Embryonic facial prominence (tissue), 1 donor: Measurements from ENCODE around the gene RNGTT.
A peak's percentile ranks its signal among the peaks of the same experiment; 100 is the strongest.
"Not testable (repeated sequence)": the region's sequence is repeated elsewhere in the genome, so short reads cannot be mapped to it uniquely, and the experiment has no call there.

ENCODE experiments used
- DNase-seq: peaks from one replicate; pipeline ENCODE4 v3.0.0-alpha.2; 2016; ENCODE audit errors: extremely low spot score

RNGTT gene

DNA sequence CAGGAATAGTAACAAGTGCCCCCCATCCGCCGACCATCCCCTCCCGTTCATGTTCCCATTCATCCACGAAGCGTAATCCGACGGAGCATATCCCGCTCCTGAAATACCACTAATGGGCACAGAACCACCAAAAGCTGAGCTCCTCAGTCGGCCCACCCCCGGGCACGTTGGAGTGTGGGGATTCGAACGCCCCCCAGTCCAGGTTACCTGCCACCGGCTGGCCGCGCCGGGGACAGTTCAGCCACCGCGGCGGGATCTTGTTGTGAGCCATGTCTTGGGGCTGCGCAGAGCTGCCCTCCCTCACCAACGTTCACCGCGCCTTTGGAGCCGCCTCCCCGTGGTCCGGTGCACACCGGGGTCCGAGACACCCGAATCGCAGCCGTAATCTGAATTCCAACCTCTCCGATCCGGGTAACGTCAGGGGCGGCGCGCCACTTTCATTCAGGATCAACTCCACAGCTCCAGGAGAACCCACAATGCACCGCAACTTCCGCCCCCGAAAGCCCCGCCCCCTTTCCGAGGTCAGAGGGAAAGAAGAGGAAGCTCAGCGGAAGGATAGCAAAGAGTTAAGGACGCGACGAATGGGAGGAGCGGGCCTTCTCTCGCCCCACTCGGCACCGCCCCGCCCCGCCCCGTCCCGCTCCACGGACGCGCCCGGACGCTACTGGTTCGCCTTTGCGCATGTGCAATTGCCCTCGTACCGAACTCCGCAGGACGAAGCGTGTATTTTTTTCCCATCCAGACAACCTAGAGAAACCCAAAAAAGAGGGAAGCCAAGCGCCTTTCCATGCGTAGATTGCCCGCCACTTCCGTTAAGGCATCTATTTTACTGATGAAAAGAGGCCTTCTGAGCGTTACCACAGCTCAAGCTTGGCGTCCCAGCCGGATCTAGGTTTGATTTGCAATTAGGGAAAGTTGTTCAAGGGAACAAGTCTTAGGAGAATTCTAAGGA is at the start of gene RNGTT:
Gene RNGTT (minus strand): TSS at position 480 of the 952 bp plus-strand sequence. CDS start 209 bp downstream, at position 271.
- peak; percentile 99 for DNase-seq

DNA sequence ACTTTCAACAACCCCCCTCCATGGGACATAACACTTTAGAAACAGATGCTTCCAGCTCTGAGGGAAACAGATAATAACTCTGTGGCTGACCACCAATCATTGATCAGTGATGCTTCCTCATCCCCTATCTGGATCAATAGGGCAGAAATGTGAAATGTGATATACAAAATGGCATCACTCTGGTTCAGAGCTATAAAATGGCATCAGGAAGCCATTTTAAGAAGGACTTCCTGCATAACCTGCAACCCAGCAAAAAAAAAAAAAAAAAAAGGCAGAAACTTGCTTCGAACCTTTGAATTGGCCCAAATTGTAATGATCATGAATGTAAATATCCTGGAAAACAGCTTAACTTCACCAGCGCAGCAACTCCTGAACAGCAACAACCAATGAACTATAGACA is 48.0 kb upstream of the RNGTT start:
- no peak for DNase-seq

DNA sequence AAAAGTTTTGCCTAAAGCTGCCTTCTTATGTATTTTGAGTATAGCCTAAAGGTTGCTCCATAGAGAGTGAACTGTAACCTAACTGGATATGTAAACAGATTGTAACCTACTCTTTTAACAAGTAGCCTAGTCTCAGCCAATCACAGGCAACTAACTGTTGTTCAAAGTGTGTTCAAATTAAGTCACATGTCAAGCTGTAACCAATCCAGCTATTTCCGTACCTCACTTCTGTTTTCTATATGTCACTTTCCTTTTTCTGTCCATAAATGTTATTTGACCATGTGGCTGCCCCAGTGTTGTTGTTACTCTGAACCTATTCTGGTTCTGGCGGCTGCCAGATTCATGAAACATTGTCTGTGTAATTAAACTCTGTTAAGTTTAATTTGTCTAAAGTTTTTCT is 47.4 kb upstream of the RNGTT start:
- DNase-seq, result no peak

DNA sequence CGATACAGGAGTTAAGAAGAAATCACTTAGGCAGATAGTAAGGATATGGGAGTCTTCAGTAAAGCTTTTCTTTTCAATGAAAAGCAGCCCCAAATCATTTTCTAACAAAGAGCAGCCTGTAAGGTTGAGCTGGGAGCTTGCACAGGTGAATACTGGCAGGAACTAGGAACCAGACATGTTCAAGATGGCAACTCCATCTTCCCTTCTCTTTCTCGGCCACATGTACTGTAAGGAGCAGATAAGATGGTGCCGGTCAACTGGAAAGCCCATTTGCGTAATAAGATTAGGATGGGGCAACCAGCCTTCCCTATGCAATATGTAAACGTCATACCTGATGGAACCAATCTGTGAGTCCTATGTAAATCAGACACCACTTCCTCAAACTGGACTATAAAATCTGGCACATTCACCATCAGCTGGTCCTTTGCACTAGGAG is 46.2 kb upstream of the RNGTT start:
- DNase-seq, result no peak

DNA sequence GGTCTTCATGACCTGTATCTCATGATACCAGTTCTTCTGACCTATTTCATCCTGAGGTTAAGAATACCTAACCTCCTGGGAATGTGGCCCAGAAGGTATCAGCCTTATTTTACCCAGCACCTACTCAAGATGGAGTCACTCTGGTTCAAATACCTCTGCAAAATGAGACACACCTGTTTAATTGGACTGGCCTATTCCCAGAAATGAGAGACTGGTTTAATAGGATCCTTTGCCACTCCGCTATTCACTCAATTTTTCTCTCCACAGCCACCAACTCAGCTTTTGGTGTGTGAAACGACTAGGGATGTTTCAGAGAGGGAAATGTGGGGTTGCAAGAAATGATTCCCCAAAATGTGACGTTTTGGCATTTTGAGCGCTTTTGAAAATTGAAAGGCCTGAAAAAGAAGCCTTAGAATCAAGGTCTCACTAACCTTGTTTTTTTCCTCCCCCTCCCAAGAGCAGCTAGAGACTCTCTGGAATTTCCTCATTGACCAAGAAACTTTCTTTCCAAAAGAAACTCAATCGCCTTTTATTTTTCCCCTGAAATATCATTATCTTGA is 45.5 kb upstream of the RNGTT start:
- DNase-seq, result no peak

DNA sequence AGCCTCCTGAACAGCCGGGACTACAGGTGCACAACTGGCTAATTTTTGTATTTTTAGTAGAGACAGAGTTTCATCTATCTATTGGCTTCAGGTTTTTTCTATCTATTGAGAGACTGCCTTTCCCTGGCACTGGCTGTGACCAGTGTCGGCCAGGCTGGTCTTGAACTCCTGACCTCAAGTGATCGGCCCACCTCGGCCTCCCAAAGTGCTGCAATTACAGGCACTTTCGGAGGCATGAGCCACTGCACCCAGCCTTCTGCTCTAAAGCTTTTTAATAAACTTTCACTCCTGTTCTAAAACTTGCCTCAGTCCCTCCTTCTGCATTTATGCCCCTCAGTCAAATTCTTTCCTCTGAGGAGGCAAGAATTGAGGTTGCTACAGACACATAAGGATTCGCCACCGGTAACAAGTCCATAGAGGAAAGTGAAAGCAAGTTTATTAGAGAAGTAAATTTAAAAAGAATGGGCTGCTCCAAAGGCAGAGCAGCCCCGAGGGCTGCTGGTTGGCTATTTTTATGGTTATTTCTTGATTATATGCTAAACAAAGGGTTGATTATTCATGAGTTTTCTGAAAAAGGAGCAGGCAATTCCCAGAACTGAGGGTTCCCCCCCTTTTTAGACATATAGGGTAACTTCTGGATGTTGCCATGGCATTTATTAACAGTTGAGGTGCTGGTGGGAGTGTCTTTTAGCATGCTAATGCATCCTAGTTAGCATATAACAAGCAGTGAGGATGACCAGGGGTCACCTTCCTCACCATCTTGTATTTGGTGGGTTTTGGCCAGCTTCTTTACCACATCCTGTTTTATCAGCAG is 44.8 kb upstream of the RNGTT start:
- no peak for DNase-seq

DNA sequence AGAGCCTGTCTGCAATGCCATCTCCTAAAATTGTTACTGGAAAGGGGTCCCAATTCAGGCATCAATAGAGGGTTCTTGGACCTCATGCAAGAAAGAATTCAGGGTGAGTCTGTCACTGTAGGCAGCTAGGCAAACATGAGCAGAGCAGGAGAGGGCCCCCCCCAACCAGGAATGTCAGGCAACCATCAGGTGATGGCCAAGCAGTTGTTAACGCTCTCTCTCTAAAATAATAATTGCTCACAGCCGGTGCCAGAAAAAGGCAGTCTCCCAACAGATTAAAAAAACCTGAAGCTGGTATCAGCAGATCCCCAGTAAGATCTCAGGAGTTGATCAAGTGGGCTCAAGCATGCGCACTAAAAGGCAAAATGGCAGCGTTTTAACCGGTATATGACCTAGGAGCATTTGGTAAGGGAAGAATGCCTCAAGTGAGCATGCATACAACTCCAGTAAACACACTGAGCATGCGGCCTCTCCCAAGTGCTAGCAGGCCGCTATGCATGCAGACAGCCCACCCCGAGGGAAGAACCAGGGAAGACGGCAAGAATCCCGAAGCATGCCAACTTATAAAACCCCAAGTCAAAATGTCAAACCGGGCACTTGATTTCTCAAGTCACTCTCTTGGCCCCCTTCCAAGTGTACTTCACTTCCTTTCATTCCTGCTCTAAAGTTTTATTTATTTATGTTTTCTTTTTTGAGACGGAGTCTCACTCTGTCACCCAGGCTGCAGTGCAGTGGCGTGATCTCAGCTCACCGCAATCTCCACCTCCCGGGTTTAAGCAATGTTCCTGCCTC is 44.0 kb upstream of the RNGTT start:
- no peak for DNase-seq

DNA sequence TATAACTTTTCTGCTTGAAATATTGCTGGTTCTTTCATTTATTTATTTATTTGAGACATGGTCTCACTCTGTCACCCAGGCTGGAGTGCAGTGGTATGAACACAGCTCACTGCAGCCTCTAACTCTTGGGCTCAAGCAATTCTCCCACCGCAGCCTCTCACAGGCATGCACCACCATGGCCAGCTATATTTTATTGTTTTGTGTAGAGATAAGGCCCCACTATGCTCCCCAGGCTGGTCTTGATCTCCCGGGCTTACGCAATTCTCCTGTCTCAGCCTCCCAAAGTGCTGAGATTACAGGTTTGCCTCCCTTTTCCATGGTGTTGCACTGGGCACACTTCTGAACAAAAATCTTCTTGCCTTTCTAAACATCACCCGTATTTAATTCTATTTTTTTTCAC is 39.1 kb upstream of the RNGTT start:
- no peak for DNase-seq

DNA sequence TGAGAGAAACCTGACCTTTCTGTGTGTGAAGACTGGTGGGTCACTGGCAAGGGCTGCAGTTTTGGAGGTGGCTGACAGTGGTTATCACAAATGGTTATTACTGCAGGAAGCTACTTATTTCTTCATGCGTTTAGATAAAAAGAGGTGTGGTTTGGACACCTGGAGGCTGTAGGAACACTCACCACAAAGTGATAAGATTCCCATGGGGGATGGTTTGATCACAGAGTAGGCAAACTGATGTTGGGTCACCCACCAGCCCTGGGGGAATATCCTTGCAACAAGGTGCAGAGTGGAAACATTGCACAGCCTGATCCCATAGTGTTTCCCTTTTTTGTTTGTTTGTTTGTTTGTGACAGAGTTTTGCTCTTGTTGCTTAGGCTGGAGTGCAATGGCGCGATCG is 33.9 kb upstream of the RNGTT start:
- DNase-seq, result no peak

DNA sequence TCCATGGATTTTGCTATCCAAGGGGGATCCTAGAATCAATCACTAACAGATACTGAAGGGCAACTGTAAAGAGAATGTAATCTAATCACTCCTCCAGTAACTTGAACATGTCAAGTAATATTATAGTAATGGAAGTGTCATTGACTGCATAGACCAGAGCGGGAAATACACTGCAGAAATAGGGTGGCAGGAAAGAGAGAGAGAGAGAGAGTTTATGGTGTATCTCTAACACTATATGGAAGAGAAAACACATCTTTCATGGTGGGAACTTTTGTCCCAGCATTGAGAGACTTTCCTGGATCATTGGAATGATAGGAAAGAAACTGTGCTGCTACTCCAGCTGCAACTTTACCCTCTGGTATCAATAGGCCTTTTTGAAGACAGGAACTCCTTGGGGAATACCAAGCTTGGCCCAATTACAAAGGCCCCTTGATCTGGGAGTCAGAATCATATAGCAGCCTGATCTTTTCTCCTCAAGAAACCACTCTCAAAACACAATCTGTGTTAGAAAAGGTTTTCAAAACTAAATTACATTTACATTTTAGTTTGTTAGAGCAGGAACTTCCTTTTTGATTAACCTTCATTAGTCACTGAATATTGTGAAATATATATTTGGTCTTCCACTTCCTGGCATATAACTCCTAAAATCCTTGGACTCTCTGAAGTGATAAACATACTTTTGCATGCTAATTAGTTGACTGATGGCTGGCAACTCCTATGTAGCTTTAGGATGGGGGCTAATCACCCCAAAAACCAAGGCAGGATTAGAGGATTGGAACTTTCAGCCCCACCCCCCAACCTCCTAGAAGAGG is 29.5 kb upstream of the RNGTT start:
- no peak for DNase-seq

DNA sequence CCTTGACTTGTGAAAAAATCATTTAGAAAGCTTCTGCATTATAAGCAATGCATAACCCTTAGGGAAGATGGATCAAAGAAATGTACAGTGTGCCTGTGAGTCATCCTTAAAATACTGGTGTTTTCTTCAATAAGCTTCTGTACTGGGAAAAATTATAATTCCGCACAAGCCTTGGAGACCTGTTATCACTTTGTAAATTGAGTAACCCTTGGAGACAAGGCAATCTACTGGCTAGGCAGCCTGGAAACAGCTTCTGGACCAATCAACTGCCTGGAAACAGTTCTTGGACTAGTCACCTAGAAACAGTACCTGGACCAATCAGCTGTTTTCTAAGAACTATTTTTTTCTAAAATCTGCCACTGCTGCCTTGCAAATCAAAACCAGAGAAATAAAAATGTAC is 25.8 kb upstream of the RNGTT start:
- no peak for DNase-seq

DNA sequence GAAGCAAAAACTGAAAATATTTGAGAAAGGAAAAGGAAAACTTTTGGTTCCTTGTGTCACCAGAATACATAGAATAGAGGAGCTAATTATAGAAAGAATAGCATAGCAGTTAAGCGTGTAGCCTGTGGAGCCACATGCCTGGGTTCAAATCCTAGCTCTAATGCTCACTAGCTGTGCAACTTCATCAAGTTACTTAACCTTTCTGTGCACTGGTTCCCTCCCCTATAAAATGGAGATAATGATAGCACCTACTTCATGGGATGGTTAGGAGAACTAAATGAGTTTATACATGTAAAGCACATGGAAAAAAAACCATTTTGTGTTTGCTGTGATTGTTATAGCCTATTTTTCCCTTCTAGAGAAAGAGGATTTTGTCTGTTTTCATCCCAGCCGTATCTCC is 24.5 kb upstream of the RNGTT start:
- DNase-seq, result no peak

DNA sequence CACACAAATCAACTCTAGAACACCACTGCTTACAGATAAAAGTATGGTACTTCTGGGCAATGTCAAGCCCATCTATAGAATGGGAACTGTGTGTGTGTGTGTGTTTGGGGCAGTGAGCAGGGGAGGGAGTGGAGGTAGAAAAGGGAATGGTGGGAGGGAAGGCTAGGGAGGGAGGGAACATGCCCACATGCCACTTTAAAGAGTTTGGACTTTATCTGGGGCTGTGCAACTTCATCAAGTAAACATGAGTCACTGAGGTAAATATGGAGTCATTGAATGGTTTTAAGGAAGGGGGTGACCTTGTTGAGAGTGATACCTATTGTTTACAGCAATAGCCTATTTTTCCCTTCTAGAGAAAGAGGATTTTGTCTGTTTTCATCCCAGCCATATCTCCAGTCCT is 22.5 kb upstream of the RNGTT start:
- no peak for DNase-seq

DNA sequence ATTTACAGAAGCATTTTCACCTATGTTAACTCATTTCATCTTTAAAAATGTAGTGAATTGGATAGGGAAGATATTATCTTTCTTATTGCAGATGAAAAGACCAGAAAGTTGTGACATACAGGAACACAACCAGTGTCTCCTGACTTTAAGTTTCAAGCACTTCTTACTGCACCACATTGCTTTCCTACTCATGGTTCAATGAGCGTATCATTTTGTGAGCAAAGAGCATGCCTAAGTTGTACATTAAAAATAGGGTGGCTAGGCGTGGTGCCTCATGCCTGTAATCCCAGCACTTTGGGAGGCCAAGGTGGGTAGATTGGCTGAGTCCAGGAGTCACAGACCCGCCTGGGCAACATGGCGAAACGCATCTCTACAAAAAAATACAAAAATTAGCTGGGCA is 21.2 kb upstream of the RNGTT start:
- DNase-seq, result no peak

DNA sequence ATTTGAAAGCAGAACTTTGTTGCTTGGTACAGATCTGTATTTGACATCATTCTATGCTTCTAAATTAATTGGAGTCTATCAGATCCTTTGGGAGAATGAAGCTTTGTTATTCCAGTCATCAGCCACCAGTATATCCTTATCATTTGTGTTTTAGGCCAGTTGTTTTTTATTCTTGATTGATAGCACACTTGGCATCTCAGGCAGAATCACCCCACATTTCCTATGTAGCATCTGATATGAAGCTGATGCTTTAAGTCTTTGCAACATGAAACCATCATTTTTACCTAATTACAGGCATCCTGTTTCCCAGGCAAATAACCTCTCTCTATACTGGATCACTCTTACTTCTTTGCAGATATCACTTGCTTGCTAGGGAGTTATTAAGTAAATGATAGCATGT is 20.7 kb upstream of the RNGTT start:
- no peak for DNase-seq

DNA sequence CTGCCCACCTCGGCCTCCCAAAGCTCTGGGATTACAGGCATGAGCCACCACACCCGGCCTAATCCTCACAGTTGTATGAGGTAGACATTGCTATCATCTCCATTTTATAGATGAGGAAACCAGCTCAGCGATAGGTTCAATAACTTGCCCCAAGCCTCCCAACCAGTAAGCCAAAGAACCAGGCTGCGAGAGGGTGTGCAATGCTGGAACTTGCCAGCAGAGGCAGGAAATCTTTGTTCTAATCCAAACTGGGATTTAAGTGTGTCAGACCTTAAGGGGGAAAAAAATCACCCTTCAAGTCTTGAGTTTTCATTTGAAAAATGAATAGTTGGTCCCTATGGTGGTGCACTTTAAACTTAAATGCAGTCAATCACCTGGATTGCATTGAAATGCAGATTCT is 20.1 kb upstream of the RNGTT start:
- DNase-seq, result no peak

DNA sequence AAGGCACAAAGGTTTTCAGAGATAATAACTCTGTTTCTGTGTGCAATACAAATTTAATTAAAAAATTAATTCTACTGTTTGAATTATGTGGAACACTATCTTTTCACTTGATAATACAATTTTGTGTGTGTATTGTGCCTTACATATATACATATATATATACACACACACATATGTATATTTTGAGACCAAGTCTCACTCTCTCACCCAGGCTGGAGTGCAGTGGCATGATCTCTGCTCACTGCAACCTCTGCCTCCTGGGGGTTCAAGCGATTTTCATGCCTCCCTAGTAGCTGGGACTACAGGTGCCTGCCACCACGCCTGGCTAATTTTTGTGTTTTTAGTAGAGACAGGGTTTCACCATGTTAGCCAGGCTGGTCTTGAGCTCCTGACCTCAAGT is 19.7 kb upstream of the RNGTT start:
- not testable (repeated sequence) for DNase-seq

DNA sequence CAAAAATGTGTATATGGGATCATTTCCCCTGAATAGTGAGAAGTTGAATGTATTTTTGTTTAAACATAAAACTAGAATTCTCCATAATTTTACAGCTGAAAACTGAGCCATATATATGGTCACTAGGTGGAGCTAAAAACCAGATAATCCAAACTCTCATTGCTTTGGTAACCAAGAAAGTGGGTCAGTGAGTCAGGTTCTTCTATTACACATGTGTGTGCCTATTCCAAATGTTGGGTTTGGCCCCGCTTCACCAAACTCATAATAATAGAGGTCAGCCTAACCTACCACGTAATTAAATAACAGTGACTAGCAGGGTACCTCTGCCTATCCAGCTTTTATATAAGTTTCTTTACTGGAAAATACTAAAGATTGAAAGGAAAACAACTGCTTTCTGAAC is 19.3 kb upstream of the RNGTT start:
- DNase-seq, result peak; percentile 66

DNA sequence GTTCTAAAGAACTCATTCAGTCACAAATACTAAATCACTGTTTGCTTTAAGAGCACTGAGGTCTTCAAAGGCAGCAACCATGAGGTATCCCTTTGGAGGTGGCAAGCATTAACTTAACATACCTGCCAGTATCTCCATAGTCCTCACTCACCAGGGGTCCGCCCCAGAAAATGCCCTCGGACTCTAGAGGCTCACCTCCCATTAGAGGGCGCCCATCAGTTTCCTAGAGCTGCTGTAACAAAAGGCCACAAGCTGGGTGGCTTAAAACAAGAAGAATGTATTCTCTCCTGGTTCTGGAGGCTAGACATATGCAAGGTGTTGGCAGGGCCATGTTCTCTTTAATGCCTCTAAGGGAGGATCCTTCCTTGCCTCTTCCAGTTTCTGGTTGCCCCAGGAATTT is 12.0 kb upstream of the RNGTT start:
- no peak for DNase-seq

DNA sequence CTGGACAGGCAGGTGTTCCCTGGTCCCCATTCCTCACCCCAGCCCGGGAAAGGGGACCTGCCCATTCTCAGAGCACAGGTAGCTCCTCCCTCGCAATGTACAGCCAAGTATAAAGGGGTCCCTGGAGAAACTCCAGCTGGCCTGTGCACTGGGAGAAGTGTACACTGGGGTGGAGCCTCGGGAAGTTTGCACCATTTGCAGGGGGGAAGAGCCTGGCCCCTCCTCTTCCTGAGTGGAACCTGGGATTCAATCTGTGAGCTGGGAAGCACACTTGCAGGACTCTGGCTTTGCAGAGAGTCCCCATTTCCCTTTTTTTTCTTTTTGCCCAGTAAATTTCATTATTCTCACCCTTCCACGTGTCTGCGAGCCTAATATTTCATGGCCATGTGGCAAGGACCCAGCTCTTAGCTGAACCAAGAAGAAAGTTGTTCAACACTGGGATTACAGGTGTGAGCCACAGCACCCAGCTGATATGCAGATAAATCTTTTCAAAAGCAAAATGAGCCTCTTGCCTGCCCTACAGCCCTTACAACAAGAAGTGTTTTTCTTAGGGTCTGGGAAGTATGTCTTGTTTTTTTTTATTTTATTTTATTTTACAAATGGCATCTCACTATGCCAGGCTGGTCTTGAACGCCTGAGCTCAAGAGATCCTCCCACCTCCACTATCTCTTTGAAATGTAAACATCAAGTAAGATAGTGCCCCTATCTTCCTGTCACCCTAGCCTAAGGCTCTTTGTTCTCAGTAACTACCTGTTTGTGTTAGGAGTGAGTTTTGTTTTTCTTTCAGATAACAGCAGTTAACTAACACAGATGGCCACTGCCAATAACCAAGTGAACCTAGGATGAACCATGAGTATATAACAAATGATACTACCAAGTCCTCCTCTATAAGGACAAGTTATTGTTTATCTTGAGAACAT is 9.3 kb upstream of the RNGTT start:
- DNase-seq, result no peak
